Peyer's patch (tissue), 4 donors: ENCODE data around the gene TSPAN17.

Experiments
- CTCF ChIP-seq, 6 experiments: fragments of 450-650 bp in 4 of 6; fragments of 200-600 bp in 2 of 6; sonication (generic) in 1 of 6; IDR thresholded peaks; one replicate each; pipeline ENCODE4 v1.5.1; 2017 to 2019; ENCODE audit warnings: antibody characterized with exemption in 6 of 6, mild to moderate bottlenecking in 3 of 6, moderate library complexity in 1 of 6
- POLR2A ChIP-seq, 2 donors: fragments of 450-650 bp; IDR thresholded peaks; one replicate each; pipeline ENCODE4 v1.5.1; 2017; ENCODE audit warnings: antibody characterized with exemption in 2 of 2, mild to moderate bottlenecking in 2 of 2, moderate library complexity in 2 of 2

- TF ChIP-seq CTCF (IDR thresholded peaks at IDR 0.05) (no peak), POLR2A (IDR thresholded peaks at IDR 0.05) (no peak)
Measured at GRCh38 chr5:176691524-176691923, 44.2 kb downstream of the TSPAN17 start.
